NCI-H748 (cell line): ENCODE results near the gene LMNTD2.
"Not testable (repeated sequence)": the region's sequence is repeated elsewhere in the genome, so short reads cannot be mapped to it uniquely, and the experiment has no call there.

Experiments used
- DNase-seq: peaks from one replicate; lab custom pipeline; 2025; ENCODE audit not compliant: unreplicated experiment; lab: John Stamatoyannopoulos, UW

LMNTD2 gene

DNA sequence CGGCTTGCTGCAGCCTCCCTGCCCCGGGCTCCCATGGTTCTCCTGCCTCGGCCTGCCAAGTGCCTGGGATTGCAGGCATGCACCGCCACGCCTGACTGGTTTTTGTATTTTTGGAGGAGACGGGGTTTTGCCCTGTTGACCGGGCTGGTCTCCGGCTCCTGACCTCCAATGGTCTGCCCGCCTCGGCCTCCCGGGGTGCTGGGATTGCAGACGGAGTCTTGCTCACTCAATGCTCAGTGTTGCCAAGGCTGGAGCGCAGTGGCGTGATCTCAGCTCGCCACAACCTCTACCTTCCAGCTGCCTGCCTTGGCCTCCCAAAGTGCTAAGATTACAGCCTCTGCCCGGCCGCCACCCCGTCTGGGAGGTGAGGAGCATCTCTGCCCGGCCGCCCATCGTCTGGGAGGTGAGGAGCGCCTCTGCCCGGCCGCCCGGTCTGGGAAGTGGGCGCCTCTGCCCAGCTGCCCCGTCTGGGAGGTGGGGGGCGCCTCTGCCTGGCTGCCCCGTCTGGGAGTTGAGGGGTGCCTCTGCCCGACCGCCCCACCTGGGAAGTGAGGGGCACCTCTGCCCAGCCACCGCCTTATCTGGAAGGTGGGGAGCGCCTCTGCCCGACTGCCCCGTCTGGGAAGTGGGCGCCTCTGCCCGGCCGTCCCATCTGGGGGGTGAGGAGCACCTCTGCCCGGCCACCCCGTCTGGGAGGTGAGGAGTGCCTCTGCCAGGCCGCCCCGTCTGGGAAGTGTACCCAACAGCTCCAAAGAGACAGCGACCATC is 43.4 kb downstream of the LMNTD2 start:
- not testable (repeated sequence) for DNase-seq

DNA sequence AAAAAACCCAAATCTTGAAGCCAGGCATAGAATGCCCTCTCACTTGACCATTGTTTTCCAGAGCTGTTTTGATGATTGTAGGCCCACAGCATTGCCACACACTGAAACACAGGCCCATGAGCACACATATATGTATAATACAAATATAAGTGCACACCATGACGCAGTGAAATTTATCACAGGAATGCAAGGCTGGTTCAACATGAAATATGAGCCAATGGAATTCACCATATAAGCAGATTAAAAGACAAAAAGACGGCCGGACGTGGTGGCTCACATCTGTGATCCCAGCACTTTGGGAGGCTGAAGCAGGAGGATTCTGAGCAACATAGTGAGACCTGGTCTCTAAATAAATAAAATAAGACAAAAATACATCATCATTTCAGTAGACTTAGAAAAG is 44.1 kb downstream of the LMNTD2 start:
- no peak for DNase-seq

- DNase-seq, result no peak
Observed at GRCh38 chr11:515131-515530, 45.4 kb downstream of the LMNTD2 start.

GRCh38 chr11:514606-515005 is 45.9 kb downstream of the LMNTD2 start:
- DNase-seq, result no peak

DNA sequence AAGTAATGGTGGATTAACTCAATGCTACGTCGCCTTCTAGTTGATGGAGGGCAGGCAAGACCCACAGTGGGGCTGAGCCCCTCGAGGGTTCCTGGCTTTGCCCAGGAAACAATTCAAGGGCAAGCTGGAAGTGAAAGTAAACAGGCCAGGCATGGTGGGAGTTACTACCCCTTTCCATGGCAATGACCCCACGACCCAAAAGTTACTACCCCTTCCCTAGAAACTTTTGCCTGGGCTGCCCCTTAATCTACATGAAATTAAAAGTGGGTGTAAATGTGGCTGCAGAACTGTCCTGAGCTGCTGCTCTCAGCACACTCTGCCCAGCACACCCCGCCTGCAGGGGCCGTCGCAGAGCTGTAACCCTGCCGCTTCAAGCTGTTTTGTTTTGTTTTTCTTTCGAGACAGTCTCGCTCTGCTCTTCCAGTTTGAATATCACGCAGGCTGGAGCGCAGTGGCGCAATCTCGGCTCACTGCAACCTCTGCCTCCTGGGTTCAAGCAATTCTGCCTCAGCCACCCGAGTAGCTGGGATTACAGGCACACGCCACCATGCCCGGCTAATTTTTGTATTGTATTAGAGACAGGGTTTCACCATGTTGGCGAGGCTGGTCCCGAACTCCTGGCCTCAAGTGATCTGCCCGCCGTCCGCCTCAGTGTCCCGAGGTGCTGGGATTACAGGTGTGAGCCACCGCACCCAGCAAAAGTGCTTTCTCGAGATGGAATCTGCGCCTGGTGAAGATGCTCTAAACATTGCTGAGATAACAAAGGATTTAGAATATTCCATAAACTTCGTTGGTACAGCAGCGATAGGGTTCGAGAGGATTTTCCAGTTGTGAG is 47.6 kb downstream of the LMNTD2 start:
- DNase-seq, result no peak

GRCh38 chr11:508956-509355 is 51.6 kb downstream of the LMNTD2 start:
- no peak for DNase-seq

DNA sequence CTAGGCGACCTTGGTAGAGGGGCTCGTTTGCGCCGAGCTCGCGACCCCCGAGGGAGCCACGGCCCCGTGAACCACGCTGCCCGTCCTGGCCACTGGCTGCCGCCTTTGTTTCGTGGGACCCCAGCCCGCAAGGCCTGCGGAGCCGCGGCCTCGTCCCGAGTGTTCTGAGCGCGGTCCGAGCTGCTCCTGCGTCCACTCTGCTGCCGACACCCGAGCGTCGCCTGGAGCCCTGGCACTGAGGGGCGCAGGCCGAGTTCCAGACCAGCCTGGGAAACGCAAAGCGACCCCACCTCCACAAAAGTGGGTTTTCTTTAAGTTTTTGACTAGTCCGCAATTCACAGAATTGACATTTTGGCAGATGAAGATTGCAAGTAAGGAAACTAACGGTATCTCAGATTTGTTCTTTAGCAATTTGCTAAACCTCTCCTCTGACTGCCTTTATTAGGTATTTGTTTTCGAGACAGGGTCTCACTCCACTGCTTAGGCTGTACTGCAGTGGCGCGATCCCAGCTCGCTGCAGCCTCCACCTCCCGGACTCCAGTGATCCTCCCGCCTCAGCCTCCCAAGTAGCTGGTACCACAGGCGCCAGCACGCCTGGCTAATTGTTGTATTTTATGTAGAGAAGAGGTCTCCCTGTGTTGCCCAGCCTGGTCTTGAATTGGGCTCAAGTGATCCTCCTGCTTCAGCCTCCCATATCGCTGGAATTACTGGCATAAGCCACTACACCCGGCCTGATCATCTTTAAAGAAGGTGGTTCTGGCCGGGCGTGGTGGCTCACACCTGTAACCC is 52.6 kb downstream of the LMNTD2 start:
- peak; percentile 37 for DNase-seq

GRCh38 chr11:506995-507726 is 53.4 kb downstream of the LMNTD2 start, which contains the start of gene RNH1:
Gene RNH1 (minus strand): TSS chr11:507242. CDS start chr11:502162, 5,080 bp downstream.
- peak; percentile 94 for DNase-seq

GRCh38 chr11:506238-506994 is 54.1 kb downstream of the LMNTD2 start:
- DNase-seq, result peak; percentile 97

GRCh38 chr11:504994-505344 is 55.6 kb downstream of the LMNTD2 start:
- DNase-seq, result no peak
